BLaER1 treated with 17β-estradiol and CSF1 and Interleukin-3, amounts not matched to agents 10 nM and 100 nM (cell line): ENCODE data around the gene ZNF700.
"Not testable (repeated sequence)": the region's sequence is repeated elsewhere in the genome, so short reads cannot be mapped to it uniquely, and the experiment has no call there.

Experiments used
- H3K27ac ChIP-seq, 11 experiments: shearing (Covaris generic); formaldehyde crosslinking; 2 replicates each; pipeline ENCODE4 v1.8.1; 2022
- H3K27me3 ChIP-seq, 11 experiments: shearing (Covaris generic); formaldehyde crosslinking; 2 replicates each; pipeline ENCODE4 v1.8.1; 2022
- H3K36me3 ChIP-seq, 11 experiments: shearing (Covaris generic); formaldehyde crosslinking; 2 replicates each; pipeline ENCODE4 v1.8.1; 2022
- H3K4me1 ChIP-seq, 10 experiments: shearing (Covaris generic); formaldehyde crosslinking; 2 replicates each; pipeline ENCODE4 v1.8.1; 2022
- H3K4me2 ChIP-seq, 11 experiments: shearing (Covaris generic); formaldehyde crosslinking; 2 replicates each; pipeline ENCODE4 v1.8.1; 2022
- H3K4me3 ChIP-seq, 10 experiments: shearing (Covaris generic); formaldehyde crosslinking; 2 replicates each; pipeline ENCODE4 v1.8.1; 2022
- H3K9ac ChIP-seq, 11 experiments: shearing (Covaris generic); formaldehyde crosslinking; 2 replicates each; pipeline ENCODE4 v1.8.1; 2022
- H3K9me3 ChIP-seq, 11 experiments: shearing (Covaris generic); formaldehyde crosslinking; replicated peaks in 1 of 11; 2 replicates each; pipeline ENCODE4 v1.8.1; 2022
- H4K20me1 ChIP-seq, 11 experiments: shearing (Covaris generic); formaldehyde crosslinking; 2 replicates each; pipeline ENCODE4 v1.8.1; 2022
- Cebpa-rat ChIP-seq, 11 experiments: shearing (Covaris generic); IDR thresholded peaks; 2 replicates each; pipeline ENCODE4 v1.8.1; 2022

Gene ZNF700

DNA sequence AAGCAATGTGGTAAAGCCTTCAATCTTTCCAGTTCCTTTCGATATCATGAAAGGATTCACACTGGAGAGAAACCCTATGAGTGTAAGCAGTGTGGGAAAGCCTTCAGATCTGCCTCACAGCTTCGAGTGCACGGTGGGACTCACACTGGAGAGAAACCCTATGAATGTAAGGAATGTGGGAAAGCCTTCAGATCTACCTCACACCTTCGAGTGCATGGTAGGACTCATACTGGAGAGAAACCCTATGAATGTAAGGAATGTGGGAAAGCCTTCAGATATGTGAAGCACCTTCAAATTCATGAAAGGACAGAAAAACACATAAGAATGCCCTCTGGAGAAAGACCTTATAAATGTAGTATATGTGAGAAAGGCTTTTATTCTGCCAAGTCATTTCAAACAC is 24.3 kb downstream of the ZNF700 start:
- Histone ChIP-seq H4K20me1 (no peaks in the 10 kb centered on the region), H3K9me3 (peaks cover 100% of the 10 kb centered on the region in 11 experiments), H3K27me3 (0 out of 22 replicates have a peak, but pooled peaks cover 0 to 4% (median 0%) of the 10 kb centered on the region in 11 experiments), H3K27ac (no peak overlapping the region), H3K4me3 (peak overlapping the region; percentile 24 to 60 (median 46); a peak in 19 of 20 replicates), H3K36me3 (peaks cover 98 to 100% (median 99%) of the 10 kb centered on the region in 11 experiments), H3K4me1 (no peaks in the 10 kb centered on the region), H3K9ac (no peak overlapping the region), H3K4me2 (no peak overlapping the region)
- no peak for TF ChIP-seq Cebpa-rat (IDR thresholded peaks at IDR 0.05)

DNA sequence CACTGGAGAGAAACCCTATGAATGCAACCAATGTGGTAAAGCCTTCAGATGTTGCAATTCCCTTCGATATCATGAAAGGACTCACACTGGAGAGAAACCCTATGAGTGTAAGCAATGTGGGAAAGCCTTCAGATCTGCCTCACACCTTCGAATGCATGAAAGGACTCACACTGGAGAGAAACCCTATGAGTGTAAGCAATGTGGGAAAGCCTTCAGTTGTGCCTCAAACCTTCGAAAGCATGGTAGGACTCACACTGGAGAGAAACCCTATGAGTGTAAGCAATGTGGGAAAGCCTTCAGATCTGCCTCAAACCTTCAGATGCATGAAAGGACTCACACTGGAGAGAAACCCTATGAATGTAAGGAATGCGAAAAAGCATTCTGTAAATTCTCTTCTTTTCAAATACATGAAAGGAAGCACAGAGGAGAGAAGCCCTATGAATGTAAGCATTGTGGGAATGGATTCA is 24.7 kb downstream of the ZNF700 start:
- not testable (repeated sequence) for H3K27ac ChIP-seq, H3K4me1 ChIP-seq, H3K4me2 ChIP-seq, H3K9ac ChIP-seq, H4K20me1 ChIP-seq, H3K27me3 ChIP-seq
- peaks cover 98 to 100% (median 99%) of the 10 kb centered on the region in 11 experiments for H3K36me3 ChIP-seq
- peak overlapping the region; percentile 24 to 60 (median 46); a peak in 19 of 20 replicates for H3K4me3 ChIP-seq
- H3K9me3 ChIP-seq: peaks cover 100% of the 10 kb centered on the region in 11 experiments

DNA sequence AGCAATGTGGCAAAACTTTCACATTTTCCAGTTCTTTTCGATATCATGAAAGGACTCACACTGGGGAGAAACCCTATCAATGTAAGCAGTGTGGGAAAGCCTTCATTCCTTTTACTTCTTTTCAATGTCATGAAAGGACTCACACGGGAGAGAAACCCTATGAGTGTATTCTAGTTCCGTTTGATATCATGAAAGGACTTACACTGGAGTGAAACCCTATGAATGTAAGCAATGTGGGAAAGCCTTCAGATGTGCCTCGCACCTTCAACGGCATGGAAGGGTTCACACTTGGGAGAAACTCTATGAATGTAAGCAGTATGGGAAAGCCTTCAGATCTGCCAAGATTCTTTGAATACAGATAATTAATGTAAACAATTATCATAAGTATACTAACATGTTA is 25.4 kb downstream of the ZNF700 start:
- TF ChIP-seq Cebpa-rat (IDR thresholded peaks at IDR 0.05): no peak
- H3K4me2 ChIP-seq: no peak overlapping the region
- no peaks in the 10 kb centered on the region for H4K20me1 ChIP-seq
- 0 out of 22 replicates have a peak, but pooled peaks cover 0 to 4% (median 0%) of the 10 kb centered on the region in 11 experiments for H3K27me3 ChIP-seq
- peak overlapping the region; percentile 24 to 60 (median 46) for H3K4me3 ChIP-seq
- no peaks in the 10 kb centered on the region for H3K4me1 ChIP-seq
- H3K27ac ChIP-seq: no peak overlapping the region
- no peak overlapping the region for H3K9ac ChIP-seq
- peaks cover 100% of the 10 kb centered on the region in 11 experiments for H3K9me3 ChIP-seq
- peaks cover 96 to 100% (median 98%) of the 10 kb centered on the region in 11 experiments for H3K36me3 ChIP-seq

DNA sequence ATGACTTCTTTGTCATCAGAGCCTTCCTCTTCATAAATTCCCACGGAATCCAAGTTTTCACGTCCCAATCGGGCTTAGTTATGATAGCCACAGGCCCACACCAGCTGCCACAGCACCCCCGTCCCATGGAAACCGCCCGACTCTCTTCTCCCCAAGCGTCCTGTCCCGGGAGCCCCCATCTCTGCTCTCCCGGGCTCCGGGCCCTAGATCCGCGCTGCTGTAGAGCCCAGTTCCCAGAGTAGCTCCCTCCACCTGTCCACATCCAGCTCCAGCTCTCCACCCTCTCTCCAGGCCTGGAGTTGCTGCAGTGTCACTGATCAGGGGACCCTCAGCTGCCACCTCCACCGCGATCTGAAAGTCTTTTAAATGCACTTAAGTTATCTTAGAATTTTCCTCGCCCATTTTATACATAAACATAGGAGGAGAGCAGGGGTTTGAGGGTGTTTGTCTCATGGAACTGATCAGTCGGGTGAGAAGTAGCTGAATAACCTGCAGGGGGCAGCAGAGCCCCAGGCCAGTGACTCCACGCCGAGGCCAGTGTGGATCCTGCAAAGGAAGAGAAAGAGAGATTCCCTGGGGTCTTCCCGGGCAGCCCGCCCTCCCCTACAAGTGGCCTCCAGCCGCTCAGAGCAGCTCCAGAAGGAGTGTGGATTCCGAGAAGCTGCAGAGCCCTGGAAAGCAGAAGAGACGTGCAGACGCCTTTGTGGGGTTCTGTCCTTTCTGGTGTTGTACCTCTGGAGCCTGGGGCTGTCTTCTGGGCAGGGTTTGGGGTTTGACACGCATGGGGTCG is 38.9 kb downstream of the ZNF700 start:
- Histone ChIP-seq H3K27ac (peak overlapping the region in 8 of 11 experiments; percentile 20 to 95 (median 88); a peak in 14 of 22 replicates), H3K4me2 (peak overlapping the region; percentile 80 to 94 (median 87)), H3K4me3 (peak overlapping the region in 8 of 10 experiments; percentile 67 to 79 (median 74); a peak in 10 of 20 replicates)

DNA sequence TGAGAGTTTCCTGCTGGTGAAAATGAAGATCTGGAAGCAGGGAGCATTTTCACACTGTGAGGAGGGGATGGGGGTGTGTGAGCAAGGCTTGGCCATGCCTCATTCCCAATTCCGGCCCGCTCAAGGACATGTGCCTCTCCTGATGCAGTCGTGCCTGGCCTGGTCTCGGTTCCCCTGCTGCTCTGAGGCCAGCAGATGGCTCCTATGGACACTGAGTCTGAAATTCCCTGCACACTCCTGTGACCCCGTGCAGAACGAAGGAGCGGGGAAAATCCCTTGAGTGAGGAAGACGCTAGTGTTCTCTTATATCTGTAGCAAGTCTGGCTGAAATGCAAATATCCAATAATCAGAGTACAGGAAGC is 39.6 kb downstream of the ZNF700 start:
- peaks cover 0 to 4% (median 0%) of the 10 kb centered on the region in 11 experiments; a peak in 5 of 22 replicates for H3K27me3 ChIP-seq
- peaks cover 0 to 25% (median 10%) of the 10 kb centered on the region in 11 experiments; a peak in 10 of 22 replicates for H3K9me3 ChIP-seq
- peak overlapping the region; percentile 22 to 93 (median 86); a peak in 18 of 22 replicates for H3K9ac ChIP-seq
- peaks cover 0 to 18% (median 9%) of the 10 kb centered on the region in 11 experiments; a peak in 11 of 22 replicates for H3K36me3 ChIP-seq
- peak overlapping the region; percentile 80 to 94 (median 87) for H3K4me2 ChIP-seq
- TF ChIP-seq Cebpa-rat (IDR thresholded peaks at IDR 0.05): no peak
- peaks cover 13 to 24% (median 20%) of the 10 kb centered on the region in 10 experiments for H3K4me1 ChIP-seq
- H3K4me3 ChIP-seq: peak overlapping the region; percentile 67 to 79 (median 73)
- no peaks in the 10 kb centered on the region for H4K20me1 ChIP-seq
- peak overlapping the region in 10 of 11 experiments; percentile 13 to 95 (median 86); a peak in 16 of 22 replicates for H3K27ac ChIP-seq

More for the DNA sequence above, 38.9 kb downstream of the ZNF700 start:
- Histone ChIP-seq H4K20me1 (no peaks in the 10 kb centered on the region), H3K27me3 (peaks cover 0 to 4% (median 0%) of the 10 kb centered on the region in 11 experiments; a peak in 5 of 22 replicates), H3K36me3 (peaks cover 0 to 15% (median 3%) of the 10 kb centered on the region in 11 experiments; a peak in 8 of 22 replicates), H3K9me3 (peaks cover 0 to 17% (median 5%) of the 10 kb centered on the region in 11 experiments; a peak in 10 of 22 replicates), H3K4me1 (peaks cover 13 to 24% (median 20%) of the 10 kb centered on the region in 10 experiments), H3K9ac (peak overlapping the region in 10 of 11 experiments; percentile 22 to 93 (median 86); a peak in 14 of 22 replicates)
- TF ChIP-seq Cebpa-rat (IDR thresholded peaks at IDR 0.05): no peak

DNA sequence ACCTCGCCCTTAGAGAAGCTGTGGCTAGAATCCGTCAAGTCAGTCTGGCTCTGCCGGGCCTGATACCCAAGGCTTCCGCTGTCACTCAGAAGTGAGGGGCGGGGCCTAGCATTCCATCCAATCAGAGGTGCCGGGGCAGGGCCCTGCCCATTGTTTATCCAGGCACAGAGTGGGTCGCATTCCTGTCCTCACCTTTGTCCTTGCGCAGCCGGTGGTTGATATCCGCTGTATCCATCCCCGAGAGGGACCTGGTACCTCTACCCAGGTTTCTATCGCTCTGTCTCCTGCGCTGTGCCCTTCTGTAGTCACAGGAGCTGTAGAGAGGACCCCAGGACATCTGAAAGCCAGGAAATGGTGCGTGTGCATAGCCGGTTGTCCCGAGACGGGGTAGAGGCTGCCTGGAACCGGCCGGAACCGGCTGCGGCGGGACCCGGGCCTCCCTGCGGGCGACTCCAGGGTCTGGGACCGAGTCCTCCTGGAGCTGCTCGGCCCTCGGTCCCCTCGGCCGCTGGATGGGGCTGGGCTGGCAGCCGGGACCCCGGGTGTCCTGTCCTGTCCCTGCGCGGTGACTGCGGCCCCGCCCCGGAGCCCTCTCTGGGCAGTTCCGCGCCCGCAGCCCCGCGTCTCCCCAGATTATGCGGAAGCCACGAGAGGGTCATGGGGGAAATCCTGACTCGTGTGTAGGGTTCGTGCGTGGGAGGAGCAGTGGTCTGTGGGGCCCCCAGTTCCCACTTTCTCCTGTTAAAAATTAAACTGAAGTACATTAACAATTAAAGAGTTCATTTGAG is 40.1 kb downstream of the ZNF700 start, which contains the start of gene ZNF763:
TSS of gene ZNF763 (plus strand) at position 183 of the 788 bp plus-strand sequence. CDS start at position 352, 169 bp downstream.
- peak within 1 kb of the TSS; percentile 81 to 93 (median 87) for H3K9ac ChIP-seq
- H3K27ac ChIP-seq: peak within 1 kb of the TSS; percentile 71 to 95 (median 88)

DNA sequence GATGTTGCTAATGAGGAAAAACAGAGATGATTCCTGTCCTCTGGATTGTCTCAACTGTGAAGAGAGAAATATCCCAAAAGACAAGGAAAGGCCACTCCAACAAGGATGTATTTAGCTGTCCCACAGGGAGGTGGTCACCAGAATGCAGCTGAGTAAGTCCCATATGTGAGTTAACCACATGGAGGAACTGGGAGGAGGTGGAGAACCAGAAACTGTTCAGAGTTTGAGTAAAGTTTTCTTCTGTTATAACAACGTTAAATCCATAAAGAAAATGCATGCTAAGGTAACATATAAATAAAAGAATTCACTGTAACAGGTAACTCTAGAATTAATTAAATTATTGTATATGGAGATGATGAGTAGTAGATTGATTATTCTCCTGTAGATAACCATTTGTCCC is 45.3 kb downstream of the ZNF700 start:
- Histone ChIP-seq H4K20me1 (no peaks in the 10 kb centered on the region), H3K4me3 (no peak overlapping the region), H3K4me1 (peaks cover 0 to 31% (median 8%) of the 10 kb centered on the region in 10 experiments; a peak in 16 of 20 replicates), H3K27me3 (peaks cover 0 to 2% (median 0%) of the 10 kb centered on the region in 11 experiments; a peak in 4 of 22 replicates), H3K4me2 (peak overlapping the region in 2 of 11 experiments; percentile 64 to 85; a peak in 4 of 22 replicates), H3K27ac (no peak overlapping the region), H3K36me3 (peaks cover 0 to 32% (median 12%) of the 10 kb centered on the region in 11 experiments; a peak in 13 of 22 replicates), H3K9me3 (peaks cover 26 to 76% (median 47%) of the 10 kb centered on the region in 11 experiments), H3K9ac (no peak overlapping the region)
- no peak for TF ChIP-seq Cebpa-rat (IDR thresholded peaks at IDR 0.05)

More for the DNA sequence above, 40.1 kb downstream of the ZNF700 start, which contains the start of gene ZNF763:
- Histone ChIP-seq H3K4me2 (peak within 1 kb of the TSS; percentile 80 to 94 (median 87)), H3K4me1 (peaks cover 13 to 24% (median 22%) of the 10 kb centered on the region in 10 experiments), H3K27me3 (peaks cover 0 to 4% (median 0%) of the 10 kb centered on the region in 11 experiments; a peak in 5 of 22 replicates), H4K20me1 (no peaks in the 10 kb centered on the region), H3K36me3 (peaks cover 0 to 24% (median 12%) of the 10 kb centered on the region in 11 experiments; a peak in 11 of 22 replicates), H3K4me3 (peak within 1 kb of the TSS; percentile 67 to 79 (median 73)), H3K9me3 (peaks cover 0 to 30% (median 11%) of the 10 kb centered on the region in 11 experiments; a peak in 12 of 22 replicates)
- TF ChIP-seq Cebpa-rat (IDR thresholded peaks at IDR 0.05): no peak

DNA sequence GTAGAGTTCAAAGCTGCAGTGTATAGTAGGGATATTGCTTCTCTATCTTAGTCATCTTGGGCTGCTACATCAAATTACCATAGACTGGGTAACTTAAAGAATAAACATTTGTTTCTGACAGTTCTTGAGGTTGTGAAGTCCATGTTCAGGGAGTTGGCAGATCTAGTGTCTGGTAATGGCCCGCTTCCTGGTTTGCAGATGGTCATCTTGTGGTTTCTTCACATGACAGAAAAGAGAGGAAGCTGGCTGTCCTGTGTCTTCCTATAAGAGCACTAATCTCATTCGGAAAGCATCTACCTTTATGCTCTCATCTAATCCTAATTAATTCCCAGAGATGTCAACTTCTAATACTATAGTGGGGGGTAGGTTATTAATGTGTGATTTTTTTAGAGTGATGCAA is 46.1 kb downstream of the ZNF700 start:
- H3K4me3 ChIP-seq: no peak overlapping the region
- peak overlapping the region in 2 of 11 experiments; percentile 64 to 85; a peak in 4 of 22 replicates for H3K4me2 ChIP-seq
- H3K4me1 ChIP-seq: peaks cover 0 to 25% (median 0%) of the 10 kb centered on the region in 10 experiments; a peak in 7 of 20 replicates
- H4K20me1 ChIP-seq: no peaks in the 10 kb centered on the region
- H3K36me3 ChIP-seq: peaks cover under 1 to 37% (median 16%) of the 10 kb centered on the region in 11 experiments; a peak in 19 of 22 replicates
- H3K27me3 ChIP-seq: no peaks in the 10 kb centered on the region
- H3K9me3 ChIP-seq: peaks cover 35 to 85% (median 55%) of the 10 kb centered on the region in 11 experiments
- no peak overlapping the region for H3K9ac ChIP-seq
- no peak overlapping the region; a peak in 1 of 22 replicates for H3K27ac ChIP-seq
- TF ChIP-seq Cebpa-rat (IDR thresholded peaks at IDR 0.05): no peak
